ENCODE measurements around the gene MYO9B. TPM values are rescaled to one million over a fixed set of nuclear protein-coding genes. Genes with fewer than 3 reads are reported as not detected.
A peak's percentile ranks its signal among the peaks of the same experiment; 100 is the strongest.

MYO9B gene
- total and polyA plus RNA-seq, 2 of the 13 experiments (the other 11 are each of a cell fraction or from before 2014, with no cell fraction given): 18.0 to 18.3 TPM

DNA sequence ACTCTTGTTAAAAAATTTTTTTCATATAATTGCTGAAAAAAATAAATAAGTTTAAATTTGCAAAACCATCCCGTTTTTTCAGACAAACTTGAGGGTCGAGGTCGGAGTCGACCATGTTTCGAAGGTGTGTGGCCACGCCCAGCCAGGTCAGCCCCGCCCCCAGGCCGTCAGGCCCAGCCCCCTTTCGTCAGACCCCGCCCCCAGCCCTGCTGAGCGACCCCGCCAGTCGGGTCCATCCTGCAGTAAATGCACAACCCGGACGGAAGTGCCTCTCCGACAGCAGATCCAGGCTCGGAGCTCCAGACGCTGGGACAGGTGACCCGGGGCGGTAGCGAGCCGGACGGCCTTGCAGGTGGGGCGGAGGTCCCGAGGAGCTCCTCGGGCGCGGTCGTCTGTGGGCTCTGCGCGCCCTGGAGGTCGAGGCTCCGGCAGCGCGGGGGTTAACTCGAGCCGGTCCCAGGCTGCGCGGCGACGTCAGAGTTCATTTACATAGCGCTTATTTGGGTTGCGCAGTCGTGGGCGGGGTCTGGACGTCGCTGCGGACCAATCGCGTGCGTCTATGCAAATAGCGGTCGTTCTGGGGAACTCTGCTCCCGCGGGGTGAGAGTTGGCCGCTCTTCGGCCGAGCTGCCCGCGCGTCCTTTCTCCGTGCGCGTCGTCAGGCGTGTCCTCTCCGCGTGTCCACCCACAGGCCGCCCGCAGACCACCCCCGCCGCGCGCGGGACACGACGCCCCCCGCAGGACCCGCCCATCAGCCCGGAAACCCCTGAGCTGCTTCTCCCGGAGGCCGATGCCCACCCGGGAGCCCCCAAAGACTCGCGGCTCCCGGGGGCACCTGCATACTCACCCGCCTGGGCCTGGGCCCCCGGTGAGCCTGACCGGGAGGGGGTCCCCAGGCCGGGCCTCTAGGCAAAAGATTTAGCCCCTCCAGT lies 150.7 kb downstream of the MYO9B start, which contains the start of gene OCEL1 (continued):
- TF ChIP-seq ZNF883 (CRISPR knock-in tag; IDR thresholded peaks at IDR 0.05; ENCODE audit: not compliant biosample characterization): peak; percentile 50
- no peak for TF ChIP-seq SMAD9 (CRISPR knock-in tag; IDR thresholded peaks at IDR 0.05)
- no peak for TF ChIP-seq ZNF629 (CRISPR knock-in tag; conservative IDR thresholded peaks at IDR 0.05)
- TF ChIP-seq ZNF205 (CRISPR knock-in tag; IDR thresholded peaks at IDR 0.05): no peak; the same call in none of the 2 replicates
- no peak for TF ChIP-seq MTF1 (CRISPR knock-in tag; IDR thresholded peaks at IDR 0.05)
- TF ChIP-seq ZNF225 (CRISPR knock-in tag; IDR thresholded peaks at IDR 0.05): peak; percentile 56; the same call in 1 of the 2 replicates
- TF ChIP-seq ZGPAT (CRISPR knock-in tag; IDR thresholded peaks at IDR 0.05): peak; percentile 83
- TF ChIP-seq CSRNP1 (CRISPR knock-in tag; IDR thresholded peaks at IDR 0.05): no peak; the same call in 1 of the 2 replicates
- TF ChIP-seq ZNF460 (CRISPR knock-in tag; IDR thresholded peaks at IDR 0.05; ENCODE audit: borderline replicate concordance): no peak; the same call in 1 of the 2 replicates
- TF ChIP-seq NFE2 (CRISPR knock-in tag; IDR thresholded peaks at IDR 0.05): no peak
- TF ChIP-seq MLLT10 (CRISPR knock-in tag; IDR thresholded peaks at IDR 0.05): no peak
- peak; percentile 69 for TF ChIP-seq ZEB1 (IDR thresholded peaks at IDR 0.05; ENCODE audit: insufficient replicate concordance, low read depth)
- no peak for TF ChIP-seq ZBTB33 (CRISPR knock-in tag; IDR thresholded peaks at IDR 0.05)
- TF ChIP-seq, protein P1, sequence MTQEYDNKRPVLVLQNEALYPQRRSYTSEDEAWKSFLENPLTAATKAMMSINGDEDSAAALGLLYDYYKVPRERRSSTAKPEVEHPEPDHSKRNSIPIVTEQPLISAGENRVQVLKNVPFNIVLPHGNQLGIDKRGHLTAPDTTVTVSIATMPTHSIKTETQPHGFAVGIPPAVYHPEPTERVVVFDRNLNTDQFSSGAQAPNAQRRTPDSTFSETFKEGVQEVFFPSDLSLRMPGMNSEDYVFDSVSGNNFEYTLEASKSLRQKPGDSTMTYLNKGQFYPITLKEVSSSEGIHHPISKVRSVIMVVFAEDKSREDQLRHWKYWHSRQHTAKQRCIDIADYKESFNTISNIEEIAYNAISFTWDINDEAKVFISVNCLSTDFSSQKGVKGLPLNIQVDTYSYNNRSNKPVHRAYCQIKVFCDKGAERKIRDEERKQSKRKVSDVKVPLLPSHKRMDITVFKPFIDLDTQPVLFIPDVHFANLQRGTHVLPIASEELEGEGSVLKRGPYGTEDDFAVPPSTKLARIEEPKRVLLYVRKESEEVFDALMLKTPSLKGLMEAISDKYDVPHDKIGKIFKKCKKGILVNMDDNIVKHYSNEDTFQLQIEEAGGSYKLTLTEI (CRISPR knock-in tag; conservative IDR thresholded peaks at IDR 0.05): no peak
- TF ChIP-seq, protein P2, sequence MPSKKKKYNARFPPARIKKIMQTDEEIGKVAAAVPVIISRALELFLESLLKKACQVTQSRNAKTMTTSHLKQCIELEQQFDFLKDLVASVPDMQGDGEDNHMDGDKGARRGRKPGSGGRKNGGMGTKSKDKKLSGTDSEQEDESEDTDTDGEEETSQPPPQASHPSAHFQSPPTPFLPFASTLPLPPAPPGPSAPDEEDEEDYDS (CRISPR knock-in tag; IDR thresholded peaks at IDR 0.05): peak; percentile 86
- TF ChIP-seq ZNF782 (CRISPR knock-in tag; IDR thresholded peaks at IDR 0.05; ENCODE audit: borderline replicate concordance): no peak
- 0 out of 2 replicates have a peak, but pooled peaks have one; percentile 45 for TF ChIP-seq ZNF850 (CRISPR knock-in tag; conservative IDR thresholded peaks at IDR 0.05)
- 0 out of 2 replicates have a peak, but pooled peaks have one; percentile 26 for TF ChIP-seq KLF6 (CRISPR knock-in tag; IDR thresholded peaks at IDR 0.05)
- TF ChIP-seq ZNF224 (CRISPR knock-in tag; IDR thresholded peaks at IDR 0.05): no peak
- no peak for TF ChIP-seq NR3C1 (CRISPR knock-in tag; IDR thresholded peaks at IDR 0.05)
